K562 (cell line): ENCODE results near the gene SYT6. TPM values are rescaled to one million over a fixed set of nuclear protein-coding genes. Genes with fewer than 3 reads are reported as not detected.

Experiments used
- ATAC-seq: fragments of 200-7000 bp; cut with Tn5 transposase; 3 replicates; pipeline ENCODE4 v1.9.1; 2020; ENCODE audit warnings: moderate library complexity
- BruUV-seq: library from RNA; stranded (reverse); fragments of 400-500 nt; replicated peaks from 2 replicates; lab custom pipeline; 2021; lab: Mats Ljungman, UMichigan
- CTCF ChIA-PET: fragments of 300-600 bp; formaldehyde crosslinking; extraction: SDS; loops from one replicate; lab custom pipeline; 2021; ENCODE audit warnings: low intra/inter-chr PET ratio; lab: Yijun Ruan, JAX
- POLR2A ChIA-PET: fragments of 300-600, 350-650 bp; sonication (Branson Sonifier 250); formaldehyde crosslinking; extraction: SDS; loops from one replicate; lab custom pipeline; 2021; ENCODE audit warnings: antibody characterized with exemption, inconsistent platforms; lab: Yijun Ruan, JAX
- DNase-seq, 4 experiments: peaks; one replicate each; pipeline versions ENCODE4 v3.0.0 to v3.0.0-alpha.2; 2011 to 2018; ENCODE audit warnings: low spot score in 3 of 4, mixed read lengths in 3 of 4; ENCODE audit errors: extremely low read depth in 1 of 4
- FAIRE-seq: peaks from 2 replicates; lab custom pipeline; 2011; peaks lifted over from hg19 to GRCh38; lab: Jason Lieb, UNC
- H2AFZ ChIP-seq: 2 replicates; pipeline ENCODE4 v1.6.0; 2011; ENCODE audit warnings: low read depth, low read length, control low read depth, inconsistent platforms
- H3K27ac ChIP-seq: fragments of 200-600 bp; 3 replicates; pipeline ENCODE4 v1.8.0; 2011; ENCODE audit warnings: low read depth, mild to moderate bottlenecking, control low read depth, inconsistent platforms, low read length, moderate library complexity, mixed read lengths; ENCODE audit errors: extremely low read depth
- H3K27me3 ChIP-seq, 2 experiments: fragments of 300-600 bp in 1 of 2; 2 replicates in 1 of 2; 3 replicates in 1 of 2; pipeline versions ENCODE4 v1.6.0 to v1.8.0; 2011; ENCODE audit warnings: inconsistent platforms in 2 of 2, low read length in 2 of 2, mild to moderate bottlenecking in 1 of 2, mixed read lengths in 1 of 2, moderate library complexity in 1 of 2; ENCODE audit not compliant: control insufficient read depth in 2 of 2, insufficient read depth in 2 of 2
- H3K36me3 ChIP-seq: fragments of 300-600 bp; 3 replicates; pipeline ENCODE4 v1.8.0; 2011; ENCODE audit warnings: mild to moderate bottlenecking, low read length, inconsistent platforms; ENCODE audit not compliant: control insufficient read depth, insufficient read depth
- H3K4me1 ChIP-seq, 2 experiments: fragments of 200-600 bp in 1 of 2; replicated peaks in 1 of 2; 2 replicates in 1 of 2; 3 replicates in 1 of 2; pipeline versions ENCODE4 v1.5.1 to v1.8.0; 2011; ENCODE audit warnings: inconsistent platforms in 2 of 2, low read length in 2 of 2, mild to moderate bottlenecking in 1 of 2, mixed read lengths in 1 of 2, moderate library complexity in 1 of 2; ENCODE audit not compliant: control insufficient read depth in 2 of 2, insufficient read depth in 2 of 2
- H3K4me2 ChIP-seq: 2 replicates; pipeline ENCODE4 v1.6.1; 2011; ENCODE audit warnings: low read length, control low read depth, inconsistent platforms, mixed read lengths; ENCODE audit not compliant: insufficient read depth
- H3K4me3 ChIP-seq: fragments of 200-600 bp; sonication (generic), shearing (Covaris generic); 2 replicates; pipeline ENCODE4 v1.5.1; 2016; ENCODE audit warnings: control low read depth, inconsistent platforms
- H3K79me2 ChIP-seq: fragments of 200-600 bp; 3 replicates; pipeline ENCODE4 v1.8.0; 2011; ENCODE audit warnings: low read length, inconsistent platforms; ENCODE audit not compliant: control insufficient read depth, insufficient read depth
- H3K9ac ChIP-seq, 2 experiments: 2 replicates each; pipeline versions ENCODE4 v1.6.0 to v1.6.1; 2011; ENCODE audit warnings: low read depth in 2 of 2, low read length in 2 of 2, control low read depth in 1 of 2, inconsistent platforms in 1 of 2, mild to moderate bottlenecking in 1 of 2, mixed read lengths in 1 of 2; ENCODE audit not compliant: insufficient read depth in 1 of 2
- H3K9me1 ChIP-seq: one replicate; pipeline ENCODE4 v1.6.0; 2011; ENCODE audit warnings: inconsistent platforms, mild to moderate bottlenecking, low read length, moderate library complexity; ENCODE audit not compliant: control insufficient read depth, insufficient read depth
- H3K9me3 ChIP-seq: replicated peaks from 2 replicates; pipeline ENCODE4 v1.5.1; 2011; ENCODE audit warnings: low read depth, low read length, inconsistent platforms; ENCODE audit not compliant: control insufficient read depth, insufficient read depth
- H4K20me1 ChIP-seq: replicated peaks from 2 replicates; pipeline ENCODE4 v1.6.1; 2011; ENCODE audit warnings: low read length, inconsistent platforms, mixed read lengths; ENCODE audit not compliant: control insufficient read depth, insufficient read depth
- MCM7 ChIP-seq, 2 experiments: fragments of 450-650 bp; IDR thresholded peaks; 2 replicates each; pipeline ENCODE4 v1.6.1; 2016 to 2018
- SMC3 ChIP-seq: conservative IDR thresholded peaks from 2 replicates; pipeline ENCODE4 v1.6.1; 2011; ENCODE audit warnings: low read depth, low read length, improper control_type of control experiment; ENCODE audit not compliant: insufficient read depth
- SPI1 ChIP-seq: IDR thresholded peaks from 2 replicates; pipeline ENCODE4 v1.6.1; 2011; ENCODE audit warnings: low read depth, low read length, control low read depth, borderline replicate concordance
- TSC22D4 ChIP-seq: fragments of 450-650 bp; IDR thresholded peaks from 2 replicates; pipeline ENCODE4 v1.6.1; 2016; ENCODE audit warnings: missing genetic modification characterization, missing biosample characterization, control low read depth
- ZFX ChIP-seq: sonication (generic); formaldehyde crosslinking; IDR thresholded peaks from 2 replicates; pipeline ENCODE4 v1.8.0; 2022; ENCODE audit warnings: mild to moderate bottlenecking, missing genetic modification reagents, moderate library complexity
- ZSCAN29 ChIP-seq: fragments of 450-650 bp; IDR thresholded peaks from 2 replicates; pipeline ENCODE4 v1.6.1; 2017
- WGBS: fragments of 100-300 bp; shearing (Covaris generic); methylation state at CpG from one replicate; pipeline ENCODE4 v1.1.6; 2016; ENCODE audit warnings: low coverage, mixed read lengths; ENCODE audit not compliant: insufficient coverage; ENCODE audit errors: missing lambda C conversion rate; 5-methylcytosine and 5-hydroxymethylcytosine counted together
- in situ Hi-C: fragments of 300-500 bp; cut with MboI; formaldehyde crosslinking; loops from 4 replicates; pipeline ENCODE4 v1.15.0; 2018; ENCODE audit warnings: inconsistent platforms, mixed read lengths
- intact Hi-C: fragments of 100-400 bp; cut with micrococcal nuclease; formaldehyde crosslinking; loops from 2 replicates; pipeline ENCODE4 v1.14.2; 2022
- polyA plus RNA-seq, 8 experiments: library from polyadenylated mRNA; depleted of rRNA in 4 of 8; stranded (reverse) in 5 of 8; unstranded in 3 of 8; fragments of >200 nt; fragmentation: Nextera tagmentation in 2 of 8; fragmentation: Illumina TruSeq in 1 of 8; extraction: Ambion mirVana in 2 of 8; extraction: Trizol in 1 of 8; gene quantifications; 2 replicates each; pipeline versions ENCODE4 v1.2.1 to v1.2.3, GENCODE V29; 2011 to 2014; ENCODE audit warnings: inconsistent platforms in 1 of 8, missing spikeins in 1 of 8
- total RNA-seq, 7 experiments: library from RNA; depleted of rRNA in 6 of 7; stranded (reverse); fragments of >200 nt in 6 of 7; fragmentation: Illumina TruSeq in 2 of 7; extraction: Trizol in 2 of 7; gene quantifications; 2 replicates each; pipeline versions ENCODE4 v1.2.1 to v1.2.3, GENCODE V29; 2011 to 2021; ENCODE audit warnings: low replicate concordance in 1 of 7
- TF ChIP-seq, protein P1 (sequence below): sonication (generic); formaldehyde crosslinking; IDR thresholded peaks from 2 replicates; pipeline ENCODE4 v1.8.0; 2022; ENCODE audit warnings: missing genetic modification reagents, mild to moderate bottlenecking, moderate library complexity, borderline replicate concordance

SYT6 gene
- total and polyA plus RNA-seq, 9 of the 15 experiments (the other 6 are each of a cell fraction or from before 2014, with no cell fraction given): 0.06 TPM; not detected in 8

DNA sequence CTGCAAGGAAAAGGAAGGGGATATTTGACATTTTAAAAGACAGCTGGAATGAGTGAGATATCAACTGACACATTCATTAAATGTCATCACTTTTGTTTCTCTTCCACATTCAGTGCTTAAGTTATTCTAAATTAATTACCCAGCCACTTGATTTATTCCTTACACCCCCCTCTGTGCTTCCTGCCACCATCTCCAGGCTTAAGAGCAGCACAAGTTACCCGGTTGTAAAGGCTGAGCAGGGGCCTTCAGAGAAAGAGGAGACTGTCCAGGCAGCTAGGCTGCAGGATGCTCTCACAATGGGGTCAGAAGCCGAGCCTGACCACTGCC is 71.4 kb downstream of the SYT6 start (continued):
- TF ChIP-seq MCM7 (IDR thresholded peaks at IDR 0.05): no peak
- TF ChIP-seq ZSCAN29: no peak

- H3K4me2 ChIP-seq: peak overlapping the region; percentile 58
- TF ChIP-seq SPI1 (peak; percentile 57; the same call in 1 of the 2 replicates), ZFX (CRISPR knock-in tag) (peak; percentile 1; the same call in 1 of the 2 replicates), SMC3 (no peak), TSC22D4 (no peak)
- TF ChIP-seq, protein P1, sequence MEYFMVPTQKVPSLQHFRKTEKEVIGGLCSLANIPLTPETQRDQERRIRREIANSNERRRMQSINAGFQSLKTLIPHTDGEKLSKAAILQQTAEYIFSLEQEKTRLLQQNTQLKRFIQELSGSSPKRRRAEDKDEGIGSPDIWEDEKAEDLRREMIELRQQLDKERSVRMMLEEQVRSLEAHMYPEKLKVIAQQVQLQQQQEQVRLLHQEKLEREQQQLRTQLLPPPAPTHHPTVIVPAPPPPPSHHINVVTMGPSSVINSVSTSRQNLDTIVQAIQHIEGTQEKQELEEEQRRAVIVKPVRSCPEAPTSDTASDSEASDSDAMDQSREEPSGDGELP (CRISPR knock-in tag): 0 out of 2 replicates have a peak, but pooled peaks have one; percentile 5
- intact Hi-C loops (no loop called here), in situ Hi-C loops (no loop called here)
- no peak overlapping the region for H3K27ac ChIP-seq
- H3K27me3 ChIP-seq: peaks cover 2 to 18% of the 10 kb centered on the region in 2 experiments; a peak in 4 of 5 replicates
- whole genome bisulfite sequencing: 20% methylated on average over 17 of the region's 17 CpGs
- no peak overlapping the region for H3K4me3 ChIP-seq
- H4K20me1 ChIP-seq: no peaks in the 10 kb centered on the region
- H2AFZ ChIP-seq: peak overlapping the region; percentile 63
- no peaks in the 10 kb centered on the region for H3K9me3 ChIP-seq
- no TSS peak for BruUV-seq
- peak overlapping the region in 1 of 2 experiments; percentile 56; a peak in 2 of 4 replicates for H3K9ac ChIP-seq
- no peaks in the 10 kb centered on the region for H3K36me3 ChIP-seq
- H3K79me2 ChIP-seq: no peaks in the 10 kb centered on the region
- no peaks in the 10 kb centered on the region for H3K9me1 ChIP-seq
- ChIA-PET POLR2A (interaction anchor here (0.6 to 2.2 kb wide), 8 partner anchors 10 to 345 kb away, joined by 3 to 9 read pairs (median 3); no protein-coding TSS in a partner anchor), CTCF (no interaction called here)
- H3K4me1 ChIP-seq: peaks cover 14 to 32% of the 10 kb centered on the region in 2 experiments; a peak in 4 of 5 replicates
- DNase-seq (no peak), ATAC-seq (peak; percentile 40), FAIRE-seq (no peak)
Measured at GRCh38 chr1:114081437-114082303, 72.0 kb downstream of the SYT6 start.
